Endodermal cell (in vitro differentiated cells): ENCODE measurements around the gene NFIA. TPM values are rescaled to one million over a fixed set of nuclear protein-coding genes. Genes with fewer than 3 reads are reported as not detected.

Source experiments
- DNase-seq: peaks from one replicate; pipeline ENCODE4 v3.0.0-alpha.2; 2017
- H3K27ac ChIP-seq: 2 replicates; pipeline ENCODE4 v1.5.1; 2013; ENCODE audit warnings: mild to moderate bottlenecking, low read depth, low read length, moderate library complexity
- H3K27me3 ChIP-seq: 2 replicates; pipeline ENCODE4 v1.6.1; 2013; ENCODE audit warnings: mild to moderate bottlenecking, low read length, moderate library complexity; ENCODE audit not compliant: insufficient read depth, control insufficient read depth, poor library complexity, severe bottlenecking
- H3K36me3 ChIP-seq: 2 replicates; pipeline ENCODE4 v1.7.0; 2013; ENCODE audit warnings: mild to moderate bottlenecking, low read length, moderate library complexity; ENCODE audit not compliant: control insufficient read depth, insufficient read depth
- H3K4me1 ChIP-seq: one replicate; pipeline ENCODE4 v1.7.0; 2013; ENCODE audit warnings: low read length; ENCODE audit not compliant: control insufficient read depth, insufficient read depth
- H3K4me3 ChIP-seq: 2 replicates; pipeline ENCODE4 v1.5.1; 2013; ENCODE audit warnings: mild to moderate bottlenecking, low read length, moderate library complexity
- H3K9ac ChIP-seq: 2 replicates; pipeline ENCODE4 v1.6.1; 2013; ENCODE audit warnings: mild to moderate bottlenecking, low read length, moderate library complexity; ENCODE audit not compliant: poor library complexity, severe bottlenecking; ENCODE audit errors: extremely low read depth
- H3K9me3 ChIP-seq: 2 replicates; pipeline ENCODE4 v1.6.1; 2013; ENCODE audit warnings: mild to moderate bottlenecking, low read length, moderate library complexity; ENCODE audit not compliant: control insufficient read depth
- H3K27ac Mint-ChIP-seq: 2 replicates; pipeline ENCODE4 v1.8.0; 2020; ENCODE audit warnings: mixed read lengths
- H3K27me3 Mint-ChIP-seq: 2 replicates; pipeline ENCODE4 v1.8.0; 2021; ENCODE audit warnings: mild to moderate bottlenecking, mixed read lengths; ENCODE audit not compliant: insufficient read depth
- H3K36me3 Mint-ChIP-seq: 2 replicates; pipeline ENCODE4 v1.8.0; 2020; ENCODE audit warnings: low read depth, mixed read lengths
- H3K4me1 Mint-ChIP-seq: 2 replicates; pipeline ENCODE4 v1.8.0; 2020; ENCODE audit warnings: mixed read lengths
- H3K4me3 Mint-ChIP-seq: 2 replicates; pipeline ENCODE4 v1.8.0; 2020; ENCODE audit warnings: mild to moderate bottlenecking, moderate library complexity, mixed read lengths
- H3K9me3 Mint-ChIP-seq: 2 replicates; pipeline ENCODE4 v1.8.0; 2020; ENCODE audit warnings: mild to moderate bottlenecking, mixed read lengths
- WGBS, 2 experiments: methylation state at CpG; one replicate each; pipeline versions ENCODE4 v1.1.5 to v1.1.7; 2013; ENCODE audit warnings: missing lambda C conversion rate in 2 of 2, mixed read lengths in 1 of 2; ENCODE audit not compliant: insufficient coverage in 1 of 2, insufficient read length in 1 of 2; 5-methylcytosine and 5-hydroxymethylcytosine counted together
- total RNA-seq, 2 donors: library from RNA; stranded (reverse); fragmentation: NEBNext Ultra II Directional in 1 of 2; extraction: Animal tissue kit (Norgen Biotek cat#: 25700) in 1 of 2; gene quantifications; 2 replicates in 1 of 2; 3 replicates in 1 of 2; pipeline ENCODE4 v1.2.1, GENCODE V29; 2021
- TF ChIP-seq, protein P1 (sequence below): fragments of 200-600 bp; sonication (generic); conservative IDR thresholded peaks from 2 replicates; pipeline ENCODE4 v1.5.0; 2021; ENCODE audit warnings: antibody characterized with exemption, mild to moderate bottlenecking

NFIA gene
- total RNA-seq, 2 donors from 2014 or later = 2.3 to 3.8 TPM

DNA sequence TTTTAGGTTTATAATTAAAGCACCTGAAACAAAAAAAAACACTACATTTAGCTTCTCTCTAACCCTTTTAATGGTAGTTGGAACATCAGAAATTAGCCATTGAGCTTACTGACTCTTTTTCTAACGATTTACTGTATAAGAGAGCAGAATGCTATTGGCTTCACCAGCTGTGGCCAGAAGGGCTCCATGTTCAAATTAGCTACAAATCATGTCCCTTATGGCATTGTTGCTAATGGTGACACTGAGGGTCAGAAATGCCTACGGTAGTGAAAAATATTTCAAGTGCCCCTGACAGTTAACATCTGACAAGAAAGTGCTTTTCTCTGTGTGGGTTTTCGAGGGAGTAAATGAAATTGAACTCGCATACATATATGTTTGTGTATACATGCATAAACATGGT lies 232.7 kb downstream of the NFIA start:
- Histone ChIP-seq H3K36me3 (no peaks in the 10 kb centered on the region), H3K27ac (no peak overlapping the region), H3K4me3 (no peak overlapping the region), H3K9me3 (no peaks in the 10 kb centered on the region), H3K9ac (no peak overlapping the region), H3K27me3 (no peaks in the 10 kb centered on the region), H3K4me1 (peaks cover 5% of the 10 kb centered on the region)
- TF ChIP-seq, protein P1, sequence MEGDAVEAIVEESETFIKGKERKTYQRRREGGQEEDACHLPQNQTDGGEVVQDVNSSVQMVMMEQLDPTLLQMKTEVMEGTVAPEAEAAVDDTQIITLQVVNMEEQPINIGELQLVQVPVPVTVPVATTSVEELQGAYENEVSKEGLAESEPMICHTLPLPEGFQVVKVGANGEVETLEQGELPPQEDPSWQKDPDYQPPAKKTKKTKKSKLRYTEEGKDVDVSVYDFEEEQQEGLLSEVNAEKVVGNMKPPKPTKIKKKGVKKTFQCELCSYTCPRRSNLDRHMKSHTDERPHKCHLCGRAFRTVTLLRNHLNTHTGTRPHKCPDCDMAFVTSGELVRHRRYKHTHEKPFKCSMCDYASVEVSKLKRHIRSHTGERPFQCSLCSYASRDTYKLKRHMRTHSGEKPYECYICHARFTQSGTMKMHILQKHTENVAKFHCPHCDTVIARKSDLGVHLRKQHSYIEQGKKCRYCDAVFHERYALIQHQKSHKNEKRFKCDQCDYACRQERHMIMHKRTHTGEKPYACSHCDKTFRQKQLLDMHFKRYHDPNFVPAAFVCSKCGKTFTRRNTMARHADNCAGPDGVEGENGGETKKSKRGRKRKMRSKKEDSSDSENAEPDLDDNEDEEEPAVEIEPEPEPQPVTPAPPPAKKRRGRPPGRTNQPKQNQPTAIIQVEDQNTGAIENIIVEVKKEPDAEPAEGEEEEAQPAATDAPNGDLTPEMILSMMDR = no peak
- H3K4me1 Mint-ChIP-seq = peaks cover 13% of the 10 kb centered on the region
- DNase-seq = no peak
- no peak overlapping the region for H3K4me3 Mint-ChIP-seq
- WGBS, 2 experiments = 92 to 96% methylated on average over 2 to 4 of the region's 4 CpGs
- H3K9me3 Mint-ChIP-seq = peaks cover 3% of the 10 kb centered on the region
- no peaks in the 10 kb centered on the region for H3K27me3 Mint-ChIP-seq
- no peaks in the 10 kb centered on the region for H3K36me3 Mint-ChIP-seq
- H3K27ac Mint-ChIP-seq = no peak overlapping the region

DNA sequence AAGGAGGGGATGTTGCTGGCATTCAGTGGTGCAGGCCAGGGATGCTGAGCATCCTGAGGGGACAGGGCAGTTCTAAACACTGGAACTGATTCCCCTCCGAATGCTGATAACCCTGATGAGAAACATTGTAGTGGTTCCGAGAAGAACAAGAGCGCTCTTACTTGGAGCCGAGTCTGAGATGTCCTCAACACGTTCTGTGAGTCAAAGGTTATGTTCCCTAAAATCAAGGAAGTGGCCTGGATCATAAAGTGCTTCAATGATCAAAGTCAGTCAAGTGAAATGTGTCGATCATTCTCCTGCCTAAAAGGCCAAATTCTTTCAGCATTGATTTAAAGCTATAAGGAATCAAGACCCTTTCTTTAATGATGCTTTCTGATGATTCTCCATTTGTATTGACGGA lies 234.1 kb downstream of the NFIA start:
- DNase-seq = no peak
- H3K27ac Mint-ChIP-seq = no peak overlapping the region
- H3K36me3 Mint-ChIP-seq = no peaks in the 10 kb centered on the region
- no peaks in the 10 kb centered on the region for H3K27me3 Mint-ChIP-seq
- H3K9ac ChIP-seq = no peak overlapping the region
- H3K27ac ChIP-seq = no peak overlapping the region
- TF ChIP-seq, protein P1 = no peak
- H3K4me1 ChIP-seq = peaks cover 6% of the 10 kb centered on the region
- no peaks in the 10 kb centered on the region for H3K27me3 ChIP-seq
- peaks cover 3% of the 10 kb centered on the region for H3K9me3 Mint-ChIP-seq
- H3K36me3 ChIP-seq = no peaks in the 10 kb centered on the region
- H3K4me1 Mint-ChIP-seq = peaks cover 12% of the 10 kb centered on the region
- H3K4me3 Mint-ChIP-seq = no peak overlapping the region
- 94% methylated on average over 6 to 7 of the region's 7 CpGs for WGBS, 2 experiments
- no peak overlapping the region for H3K4me3 ChIP-seq
- no peaks in the 10 kb centered on the region for H3K9me3 ChIP-seq

DNA sequence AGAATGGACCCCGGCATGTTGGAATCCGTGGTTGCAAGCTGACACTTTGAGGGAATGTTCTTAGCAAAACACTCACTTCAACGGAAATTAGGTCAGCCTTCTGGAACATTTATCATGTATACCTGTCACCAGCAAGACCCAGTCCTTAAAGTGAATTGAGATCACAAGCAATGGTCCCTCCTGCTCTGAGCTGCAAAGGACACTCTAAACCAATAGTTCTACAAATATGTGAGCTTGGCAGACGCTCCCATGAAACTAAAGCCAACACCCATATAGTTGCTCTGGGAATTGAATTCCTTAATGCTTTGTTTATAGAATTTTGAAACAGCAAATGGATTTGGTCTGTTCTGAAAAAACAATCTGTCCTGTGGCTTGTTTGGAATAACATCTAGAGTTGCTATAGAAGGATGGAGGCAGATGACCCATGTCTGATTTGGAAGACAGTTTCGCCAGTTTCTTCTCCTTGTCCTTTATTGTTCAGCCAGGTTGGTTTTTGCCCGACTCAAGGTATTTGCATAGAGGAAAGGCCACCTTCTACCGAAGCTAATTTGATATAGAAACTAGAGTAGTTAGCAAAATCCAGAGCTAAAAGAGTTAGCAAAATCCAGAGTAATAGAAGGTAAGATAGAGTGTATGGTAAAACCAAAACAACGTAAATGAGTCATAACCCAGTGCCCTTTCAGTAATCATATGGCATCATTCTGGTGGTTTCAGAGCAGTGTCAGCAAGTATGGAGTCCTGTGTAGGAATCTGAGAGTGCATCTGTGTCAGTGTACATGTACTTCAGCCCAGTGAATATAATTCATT lies 236.2 kb downstream of the NFIA start:
- peaks cover 15% of the 10 kb centered on the region for H3K4me1 Mint-ChIP-seq
- DNase-seq = no peak
- Histone ChIP-seq H3K9ac (no peak overlapping the region), H3K4me1 (peaks cover 6% of the 10 kb centered on the region), H3K27ac (no peak overlapping the region), H3K9me3 (no peaks in the 10 kb centered on the region), H3K27me3 (no peaks in the 10 kb centered on the region), H3K4me3 (no peak overlapping the region), H3K36me3 (no peaks in the 10 kb centered on the region)
- H3K4me3 Mint-ChIP-seq = no peak overlapping the region
- no peak overlapping the region for H3K27ac Mint-ChIP-seq
- no peaks in the 10 kb centered on the region for H3K9me3 Mint-ChIP-seq
- no peaks in the 10 kb centered on the region for H3K36me3 Mint-ChIP-seq
- 88% methylated on average over 7 to 8 of the region's 8 CpGs for WGBS, 2 experiments
- no peaks in the 10 kb centered on the region for H3K27me3 Mint-ChIP-seq
- TF ChIP-seq, protein P1 = no peak
